Activated CD8-positive, alpha-beta T cell treated with anti-CD3 and anti-CD28 coated beads for 36 hours (primary cell): ENCODE measurements around the gene DUOXA2. TPM values are rescaled to one million over a fixed set of nuclear protein-coding genes. Genes with fewer than 3 reads are reported as not detected.
"Not testable (repeated sequence)": the region's sequence is repeated elsewhere in the genome, so short reads cannot be mapped to it uniquely, and the experiment has no call there.

Source experiments
- ATAC-seq: fragments of 200-7000 bp; cut with Tn5 transposase; one replicate; pipeline ENCODE4 v1.10.0; 2021; ENCODE audit warnings: mild to moderate bottlenecking, moderate library complexity
- CTCF ChIA-PET: fragments of 350-600 bp; sonication (Branson Sonifier 250); formaldehyde crosslinking; loops from one replicate; lab custom pipeline; 2021; ENCODE audit warnings: antibody characterized with exemption; lab: Charles Lee
- POLR2A ChIA-PET: fragments of 350-600 bp; sonication (Branson Sonifier 250); formaldehyde crosslinking; loops from one replicate; lab custom pipeline; 2021; ENCODE audit warnings: antibody characterized with exemption; lab: Charles Lee
- DNase-seq: peaks from one replicate; pipeline ENCODE4 v3.0.0-alpha.2; 2020
- H3K27ac Mint-ChIP-seq: one replicate; pipeline ENCODE4 v1.8.0; 2021; ENCODE audit warnings: mild to moderate bottlenecking, mixed read lengths
- H3K27me3 Mint-ChIP-seq: one replicate; pipeline ENCODE4 v1.8.0; 2021; ENCODE audit warnings: mixed read lengths
- H3K36me3 Mint-ChIP-seq: one replicate; pipeline ENCODE4 v1.8.0; 2021; ENCODE audit warnings: low read depth, mixed read lengths
- H3K4me1 Mint-ChIP-seq: one replicate; pipeline ENCODE4 v1.8.0; 2021; ENCODE audit warnings: low read depth, mixed read lengths
- H3K4me3 Mint-ChIP-seq: one replicate; pipeline ENCODE4 v1.8.0; 2021; ENCODE audit warnings: mild to moderate bottlenecking, moderate library complexity, mixed read lengths
- H3K9me3 Mint-ChIP-seq: one replicate; pipeline ENCODE4 v1.8.0; 2021; ENCODE audit warnings: mixed read lengths
- intact Hi-C: fragments of 100-400 bp; cut with micrococcal nuclease; formaldehyde crosslinking; loops from one replicate; pipeline ENCODE4 v1.10.0; 2022
- total RNA-seq, 2 experiments: library from RNA; stranded (reverse); gene quantifications; one replicate each; pipeline ENCODE4 v1.2.3, GENCODE V29; 2021
- TF ChIP-seq, protein P1 (sequence below): fragments of 200-600 bp; IDR thresholded peaks from one replicate; pipeline ENCODE4 v1.8.0; 2022; ENCODE audit warnings: antibody characterized with exemption, mild to moderate bottlenecking

The DUOXA2 gene
- not detected for total RNA-seq

DNA sequence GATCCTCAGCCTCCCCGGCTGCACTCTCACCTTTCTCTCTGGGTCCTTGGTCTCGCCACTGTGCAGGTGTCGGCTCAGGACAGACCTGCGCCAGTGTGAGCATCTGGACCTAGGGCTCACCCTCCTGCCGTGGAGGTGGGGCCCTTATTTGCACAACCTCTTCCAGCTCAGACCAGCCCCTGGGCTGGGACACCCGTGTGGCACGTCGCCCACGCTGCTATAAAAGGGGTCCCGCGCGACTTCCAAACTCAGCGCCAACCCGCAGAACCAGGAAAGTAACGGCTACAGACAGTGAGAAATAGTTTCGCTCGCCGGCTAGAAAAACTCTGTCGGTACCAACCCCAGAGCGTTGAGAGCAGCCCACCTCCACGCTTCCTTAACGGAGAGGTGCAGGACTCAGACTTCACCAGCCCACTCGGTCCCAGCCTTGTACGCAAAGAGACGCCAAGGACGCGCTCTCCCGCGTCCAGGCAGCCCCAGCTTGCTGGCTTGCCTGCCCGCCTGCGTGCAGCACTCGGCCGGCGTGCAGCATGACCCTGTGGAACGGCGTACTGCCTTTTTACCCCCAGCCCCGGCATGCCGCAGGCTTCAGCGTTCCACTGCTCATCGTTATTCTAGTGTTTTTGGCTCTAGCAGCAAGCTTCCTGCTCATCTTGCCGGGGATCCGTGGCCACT, at the start of gene DUOXA2, which contains the start of gene DUOX2:
Gene DUOXA2 (plus strand): TSS at position 251 of the 675 bp plus-strand sequence. CDS start 280 bp downstream, at position 531.
Gene DUOX2 (minus strand): TSS at position 97 of the 675 bp plus-strand sequence. CDS start 761 bp downstream, outside the sequence.
- no peaks in the 10 kb centered on the region for H3K36me3 Mint-ChIP-seq
- TF ChIP-seq, protein P1, sequence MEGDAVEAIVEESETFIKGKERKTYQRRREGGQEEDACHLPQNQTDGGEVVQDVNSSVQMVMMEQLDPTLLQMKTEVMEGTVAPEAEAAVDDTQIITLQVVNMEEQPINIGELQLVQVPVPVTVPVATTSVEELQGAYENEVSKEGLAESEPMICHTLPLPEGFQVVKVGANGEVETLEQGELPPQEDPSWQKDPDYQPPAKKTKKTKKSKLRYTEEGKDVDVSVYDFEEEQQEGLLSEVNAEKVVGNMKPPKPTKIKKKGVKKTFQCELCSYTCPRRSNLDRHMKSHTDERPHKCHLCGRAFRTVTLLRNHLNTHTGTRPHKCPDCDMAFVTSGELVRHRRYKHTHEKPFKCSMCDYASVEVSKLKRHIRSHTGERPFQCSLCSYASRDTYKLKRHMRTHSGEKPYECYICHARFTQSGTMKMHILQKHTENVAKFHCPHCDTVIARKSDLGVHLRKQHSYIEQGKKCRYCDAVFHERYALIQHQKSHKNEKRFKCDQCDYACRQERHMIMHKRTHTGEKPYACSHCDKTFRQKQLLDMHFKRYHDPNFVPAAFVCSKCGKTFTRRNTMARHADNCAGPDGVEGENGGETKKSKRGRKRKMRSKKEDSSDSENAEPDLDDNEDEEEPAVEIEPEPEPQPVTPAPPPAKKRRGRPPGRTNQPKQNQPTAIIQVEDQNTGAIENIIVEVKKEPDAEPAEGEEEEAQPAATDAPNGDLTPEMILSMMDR, result no peak
- ChIA-PET POLR2A (no interaction called here), CTCF (interaction anchor here (1.2 kb wide), 1 partner anchor 13 kb away, joined by 4 read pairs; no protein-coding TSS in a partner anchor)
- peaks cover 48% of the 10 kb centered on the region for H3K4me1 Mint-ChIP-seq
- intact Hi-C loops, result no loop called here
- H3K9me3 Mint-ChIP-seq, result no peaks in the 10 kb centered on the region
- H3K4me3 Mint-ChIP-seq, result peak within 1 kb of the TSS; percentile 15
- no peak within 1 kb of the TSS for H3K27ac Mint-ChIP-seq
- DNase-seq, result no peak
- no peak for ATAC-seq
- peaks cover 80% of the 10 kb centered on the region for H3K27me3 Mint-ChIP-seq

DNA sequence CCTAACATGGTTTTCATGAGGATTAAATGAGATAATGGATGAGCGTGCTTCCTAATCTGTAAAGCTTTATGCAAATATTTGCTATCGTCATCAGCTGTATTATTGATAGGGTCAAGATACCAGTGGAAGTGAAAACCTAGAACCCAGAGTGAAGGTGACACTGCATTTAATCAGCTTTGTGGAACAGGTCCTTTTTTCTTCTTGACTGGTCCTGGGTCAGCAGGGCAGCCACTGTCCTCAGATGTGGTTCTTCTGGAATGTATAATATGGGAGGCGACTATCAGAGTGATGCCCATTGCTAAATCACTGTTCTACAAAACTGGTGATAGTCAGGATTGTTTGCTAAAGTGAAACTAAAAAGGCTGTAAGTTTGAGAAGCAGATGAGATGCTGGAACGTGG, 49.7 kb upstream of the DUOXA2 start:
- CTCF ChIA-PET, result no interaction called here
- H3K36me3 Mint-ChIP-seq, result peaks cover 27% of the 10 kb centered on the region

DNA sequence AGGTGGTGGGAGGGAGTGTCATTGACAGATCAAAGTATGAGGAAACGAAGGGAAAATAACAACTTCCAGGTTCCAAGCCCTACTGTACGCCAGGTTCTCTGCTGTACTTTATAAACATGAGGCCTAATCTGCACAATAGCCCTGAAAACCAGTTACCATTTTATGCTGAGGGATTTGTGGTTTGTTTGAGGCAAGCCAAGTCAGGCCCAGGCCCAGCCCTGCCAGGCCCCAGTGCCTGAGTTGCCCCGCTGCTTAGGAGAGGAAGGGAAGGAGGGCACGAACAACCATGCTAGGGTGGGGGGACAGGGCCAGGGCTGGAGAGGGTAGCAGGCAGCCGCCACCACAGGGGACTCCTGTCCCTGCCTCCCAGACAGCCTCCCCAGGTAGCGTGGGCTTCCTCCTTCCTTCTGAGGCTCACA, 44.2 kb upstream of the DUOXA2 start:
- H3K27me3 Mint-ChIP-seq, H3K27ac Mint-ChIP-seq, intact Hi-C loops, H3K36me3 Mint-ChIP-seq, H3K9me3 Mint-ChIP-seq, H3K4me1 Mint-ChIP-seq, POLR2A ChIA-PET, DNase-seq, CTCF ChIA-PET, ATAC-seq, H3K4me3 Mint-ChIP-seq: not testable (repeated sequence)

More for the DNA sequence above, 49.7 kb upstream of the DUOXA2 start:
- ATAC-seq (no peak), DNase-seq (no peak)
- H3K27me3 Mint-ChIP-seq, result no peaks in the 10 kb centered on the region
- POLR2A ChIA-PET, result no interaction called here
- intact Hi-C loops, result no loop called here
- H3K9me3 Mint-ChIP-seq, result no peaks in the 10 kb centered on the region
- H3K27ac Mint-ChIP-seq, result no peak overlapping the region
- TF ChIP-seq, protein P1, result no peak
- H3K4me1 Mint-ChIP-seq, result peaks cover 14% of the 10 kb centered on the region
- no peak overlapping the region for H3K4me3 Mint-ChIP-seq

DNA sequence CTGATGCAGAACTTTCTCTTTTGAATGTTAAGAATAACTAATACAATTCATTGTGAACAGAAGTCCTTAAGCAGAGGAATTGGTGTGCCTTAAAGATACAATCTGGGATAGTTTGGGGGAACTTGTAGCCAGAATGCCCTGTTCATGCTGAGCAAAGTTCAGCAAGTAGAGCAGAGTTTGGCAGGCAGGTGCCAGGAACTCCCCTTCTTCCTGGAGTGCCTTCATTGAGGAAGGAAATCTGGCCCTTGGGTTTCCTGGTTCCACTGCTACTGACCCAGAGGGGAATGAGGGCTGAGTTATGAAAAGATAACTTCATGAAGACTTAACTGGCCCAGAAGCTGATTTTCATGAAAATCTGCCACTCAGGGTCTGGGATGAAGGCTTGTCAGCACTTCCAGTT, 40.5 kb upstream of the DUOXA2 start:
- H3K36me3 Mint-ChIP-seq, H3K4me3 Mint-ChIP-seq, CTCF ChIA-PET, intact Hi-C loops, POLR2A ChIA-PET, H3K27me3 Mint-ChIP-seq, H3K27ac Mint-ChIP-seq, H3K4me1 Mint-ChIP-seq, H3K9me3 Mint-ChIP-seq, DNase-seq, ATAC-seq: not testable (repeated sequence)

DNA sequence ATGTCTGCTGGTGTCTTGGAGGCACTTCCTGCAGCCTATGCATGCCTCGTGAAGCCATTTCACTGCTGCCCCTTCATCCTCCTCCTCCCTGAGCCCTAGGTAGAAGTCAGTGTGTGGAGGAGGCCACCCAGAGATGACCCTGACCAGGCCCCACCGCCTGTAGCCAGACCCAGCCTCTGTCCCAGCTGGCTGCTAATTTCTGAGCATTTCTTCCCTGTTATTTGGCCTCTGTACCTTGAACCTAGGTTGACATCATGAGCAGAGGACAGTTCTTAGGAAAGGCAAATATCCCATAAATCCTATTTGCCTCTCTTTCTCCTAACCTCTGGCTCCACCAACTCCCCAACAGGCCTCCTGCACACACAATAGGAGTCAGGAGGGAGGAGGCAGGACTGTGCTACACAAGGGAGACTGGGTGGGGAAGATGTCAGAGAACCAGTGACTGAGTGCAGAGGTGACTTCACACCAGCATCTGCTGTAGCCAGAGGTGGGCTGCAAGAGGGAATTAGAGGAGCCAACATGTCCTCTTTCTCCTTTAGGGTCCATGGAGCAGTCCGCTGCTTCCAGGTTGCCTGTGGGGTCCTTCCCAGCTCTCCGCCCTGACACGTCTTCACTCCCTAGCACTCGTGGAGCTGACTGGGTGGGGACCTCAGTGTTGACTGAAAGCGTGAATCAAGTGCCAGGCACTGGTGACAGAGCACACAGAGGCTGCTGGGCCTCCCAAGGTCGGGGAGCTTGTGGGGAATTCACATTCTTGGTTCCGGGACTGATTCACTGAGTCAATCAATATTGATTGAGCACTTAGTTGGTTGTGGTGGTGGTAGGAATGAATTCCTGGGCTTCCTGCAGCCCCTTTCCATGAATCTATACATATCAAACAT, 38.4 kb upstream of the DUOXA2 start:
- H3K36me3 Mint-ChIP-seq, intact Hi-C loops, H3K4me1 Mint-ChIP-seq, POLR2A ChIA-PET, H3K4me3 Mint-ChIP-seq, H3K27ac Mint-ChIP-seq, H3K27me3 Mint-ChIP-seq, H3K9me3 Mint-ChIP-seq, DNase-seq, ATAC-seq, CTCF ChIA-PET: not testable (repeated sequence)

DNA sequence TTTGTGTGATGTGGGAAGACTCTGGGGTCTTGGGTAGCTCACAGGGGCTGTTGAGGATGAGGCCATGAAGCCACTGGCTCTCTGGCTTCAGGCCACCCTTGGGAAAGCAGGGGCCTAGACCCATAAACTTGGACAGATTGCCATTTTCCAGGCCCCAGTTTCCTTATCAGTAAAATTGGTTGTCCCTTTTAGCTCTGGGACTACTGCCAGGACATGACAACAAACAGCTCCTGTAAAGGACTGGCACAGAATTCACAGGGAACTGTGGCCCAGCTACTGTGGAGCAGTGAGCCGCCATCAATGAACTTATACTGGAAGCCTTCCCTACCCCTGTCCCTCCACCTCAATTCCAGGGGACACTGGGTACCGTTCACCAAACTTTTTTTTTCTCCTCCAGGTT, 36.7 kb upstream of the DUOXA2 start:
- POLR2A ChIA-PET, H3K36me3 Mint-ChIP-seq, ATAC-seq, H3K27ac Mint-ChIP-seq, CTCF ChIA-PET, H3K4me3 Mint-ChIP-seq, DNase-seq, H3K27me3 Mint-ChIP-seq, H3K4me1 Mint-ChIP-seq, intact Hi-C loops, H3K9me3 Mint-ChIP-seq: not testable (repeated sequence)

DNA sequence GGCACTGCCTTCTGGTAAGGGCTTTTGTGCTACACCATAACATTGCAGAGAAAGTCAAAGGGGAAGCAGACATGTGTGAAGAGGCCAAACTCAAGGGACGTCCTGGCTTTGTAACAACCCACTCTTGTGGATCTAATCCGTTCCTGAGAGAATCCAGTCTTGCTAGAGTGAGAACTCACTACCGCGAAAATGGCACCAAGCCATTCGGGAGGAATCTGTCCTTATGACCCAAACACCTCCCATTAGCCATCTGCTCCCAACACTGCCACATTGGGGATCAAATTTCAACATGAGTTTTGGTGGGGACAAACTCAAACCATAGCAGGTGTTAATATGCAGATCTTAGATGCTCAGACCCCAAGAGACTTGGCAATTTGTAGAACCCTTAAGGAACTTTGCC, 34.9 kb upstream of the DUOXA2 start:
- POLR2A ChIA-PET, H3K4me3 Mint-ChIP-seq, CTCF ChIA-PET, H3K27ac Mint-ChIP-seq, H3K27me3 Mint-ChIP-seq, H3K9me3 Mint-ChIP-seq, intact Hi-C loops, H3K36me3 Mint-ChIP-seq, ATAC-seq, DNase-seq, H3K4me1 Mint-ChIP-seq: not testable (repeated sequence)

DNA sequence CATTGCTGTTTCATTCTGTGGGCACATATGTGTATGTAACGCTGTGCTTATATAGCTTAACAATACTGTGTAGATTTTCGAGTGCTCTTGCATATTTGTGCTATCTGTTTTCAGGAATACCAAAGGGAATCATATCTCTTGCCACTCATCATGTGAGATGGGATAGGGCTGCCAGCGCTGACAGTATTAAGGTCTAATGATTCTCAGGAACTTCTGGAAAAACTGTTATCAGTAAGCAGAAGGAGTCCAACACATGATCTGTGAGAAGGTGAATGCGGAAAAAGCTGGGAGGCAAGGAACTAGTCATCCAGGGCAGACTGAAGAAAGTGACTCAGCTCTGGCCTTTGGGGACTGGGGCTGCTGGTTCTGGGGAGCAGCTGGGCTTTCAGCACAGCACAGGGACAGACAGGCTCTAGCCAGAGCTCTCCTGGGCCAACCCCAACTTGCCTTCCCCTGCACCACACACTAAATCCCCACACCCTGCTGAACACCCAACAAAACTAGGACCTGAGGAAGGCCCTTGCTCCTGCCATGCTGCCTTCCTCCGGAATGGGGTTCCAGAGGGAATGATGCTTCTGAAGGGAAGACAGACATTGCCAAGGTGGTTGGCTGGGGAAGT, 34.4 kb upstream of the DUOXA2 start:
- H3K27ac Mint-ChIP-seq, intact Hi-C loops, H3K36me3 Mint-ChIP-seq, H3K4me1 Mint-ChIP-seq, POLR2A ChIA-PET, H3K4me3 Mint-ChIP-seq, H3K9me3 Mint-ChIP-seq, DNase-seq, ATAC-seq, H3K27me3 Mint-ChIP-seq, CTCF ChIA-PET: not testable (repeated sequence)

DNA sequence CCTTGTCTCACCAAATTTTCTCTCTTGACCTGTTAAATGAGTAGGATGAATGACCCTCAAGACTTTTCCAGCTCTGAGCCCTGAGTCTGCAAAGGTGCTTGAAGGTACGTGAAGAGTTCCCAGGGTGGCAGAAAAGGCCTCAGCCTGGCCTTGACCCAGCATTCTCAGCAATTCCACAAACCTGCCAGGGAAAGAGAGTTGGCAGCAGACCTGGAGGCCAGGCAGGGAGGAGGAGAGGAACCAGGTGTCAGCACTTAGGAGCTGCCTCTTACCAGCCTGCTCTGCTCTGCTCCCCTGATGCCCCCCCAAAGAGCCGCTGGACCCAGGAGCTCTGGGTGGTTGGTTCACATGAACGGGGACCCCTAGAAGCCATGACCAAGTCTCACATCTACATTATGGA, 33.5 kb upstream of the DUOXA2 start:
- H3K9me3 Mint-ChIP-seq, DNase-seq, H3K27me3 Mint-ChIP-seq, intact Hi-C loops, H3K4me3 Mint-ChIP-seq, H3K4me1 Mint-ChIP-seq, H3K27ac Mint-ChIP-seq, ATAC-seq, H3K36me3 Mint-ChIP-seq: not testable (repeated sequence)
- ChIA-PET CTCF (interaction anchor here (0.9 kb wide), 1 partner anchor 37 kb away, joined by 3 read pairs; no protein-coding TSS in a partner anchor), POLR2A (interaction anchor here (0.6 kb wide), 1 partner anchor 36 kb away, joined by 3 read pairs; no protein-coding TSS in a partner anchor)
